IPS-18c (cell line): ENCODE measurements around the gene RALGPS2.
"Not testable (repeated sequence)": the region's sequence is repeated elsewhere in the genome, so short reads cannot be mapped to it uniquely, and the experiment has no call there.

ENCODE experiments used
- H3K4me3 ChIP-seq: 2 replicates; pipeline ENCODE4 v1.7.0; 2013; ENCODE audit warnings: low read depth, mild to moderate bottlenecking, low read length, moderate library complexity; ENCODE audit not compliant: insufficient read depth
- H3K9me3 ChIP-seq: one replicate; pipeline ENCODE4 v1.6.1; 2013; ENCODE audit warnings: mild to moderate bottlenecking, low read length, moderate library complexity; ENCODE audit not compliant: control insufficient read depth, insufficient read depth

The RALGPS2 gene

DNA sequence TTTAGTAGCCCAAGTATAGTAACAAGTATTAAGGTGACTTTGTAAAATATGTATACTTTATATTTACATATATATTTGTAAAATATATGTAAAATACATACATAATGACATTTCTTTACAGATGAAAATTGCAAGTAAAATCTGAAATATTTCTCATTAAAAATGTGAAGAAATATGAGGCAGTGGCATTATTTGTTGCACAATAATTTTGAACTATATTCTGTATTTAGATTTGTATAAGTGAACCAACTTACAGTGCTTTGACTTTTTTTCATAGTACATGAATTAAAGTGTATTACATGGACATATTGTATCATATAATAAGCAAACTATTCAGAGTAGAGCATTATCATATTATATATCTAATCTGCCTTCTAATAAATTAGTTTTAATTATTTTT lies 85.5 kb downstream of the RALGPS2 start:
- Histone ChIP-seq H3K4me3 (no peak overlapping the region), H3K9me3 (no peaks in the 10 kb centered on the region)

- H3K9me3 ChIP-seq: no peaks in the 10 kb centered on the region
- no peak overlapping the region for H3K4me3 ChIP-seq
Observed at GRCh38 chr1:178818416-178818815, 93.4 kb downstream of the RALGPS2 start.

DNA sequence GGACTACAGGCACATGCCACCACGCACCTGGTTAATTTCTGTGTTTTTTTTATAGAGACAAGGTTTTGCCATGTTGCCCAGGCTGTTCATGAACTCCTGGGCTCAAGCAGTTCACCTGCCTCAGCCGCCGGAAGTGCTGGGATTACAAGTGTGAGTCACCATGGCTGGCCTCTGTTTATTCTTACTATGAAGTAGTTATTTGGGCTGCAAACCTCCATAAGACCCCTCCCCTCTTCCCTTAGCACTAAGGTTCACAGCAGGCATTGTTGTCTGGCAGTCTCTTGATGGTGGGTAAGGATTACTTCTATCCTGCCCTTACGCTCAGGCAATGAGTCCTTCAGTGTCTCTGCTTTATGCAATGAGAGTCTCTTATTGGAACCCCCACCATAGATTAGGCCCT lies 94.1 kb downstream of the RALGPS2 start:
- Histone ChIP-seq H3K9me3 (no peaks in the 10 kb centered on the region), H3K4me3 (no peak overlapping the region)

GRCh38 chr1:178821134-178821866 lies 96.3 kb downstream of the RALGPS2 start:
- no peaks in the 10 kb centered on the region for H3K9me3 ChIP-seq
- no peak overlapping the region for H3K4me3 ChIP-seq

DNA sequence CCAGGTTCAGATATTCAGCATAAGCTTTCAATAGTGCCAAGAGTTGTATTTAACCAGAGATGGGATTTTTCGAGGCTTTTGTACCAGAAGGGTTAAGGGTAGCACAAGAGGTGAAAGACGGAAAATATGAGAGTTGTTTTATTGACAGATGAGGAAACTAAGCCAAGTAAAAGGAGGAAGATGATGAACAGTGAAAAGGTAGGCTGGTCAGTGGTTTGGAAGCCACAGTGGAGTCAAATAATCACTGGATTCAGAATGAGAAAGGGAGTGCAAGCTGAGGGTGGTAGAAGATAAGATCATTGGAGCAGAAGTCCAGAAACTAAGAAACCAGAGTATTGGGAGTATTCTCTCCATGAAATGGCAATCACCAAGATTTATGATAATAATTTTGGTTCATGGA lies 100.1 kb downstream of the RALGPS2 start:
- Histone ChIP-seq H3K4me3 (no peak overlapping the region), H3K9me3 (no peaks in the 10 kb centered on the region)

GRCh38 chr1:178844436-178844835 lies 119.4 kb downstream of the RALGPS2 start:
- H3K4me3 ChIP-seq: no peak overlapping the region
- no peaks in the 10 kb centered on the region for H3K9me3 ChIP-seq

DNA sequence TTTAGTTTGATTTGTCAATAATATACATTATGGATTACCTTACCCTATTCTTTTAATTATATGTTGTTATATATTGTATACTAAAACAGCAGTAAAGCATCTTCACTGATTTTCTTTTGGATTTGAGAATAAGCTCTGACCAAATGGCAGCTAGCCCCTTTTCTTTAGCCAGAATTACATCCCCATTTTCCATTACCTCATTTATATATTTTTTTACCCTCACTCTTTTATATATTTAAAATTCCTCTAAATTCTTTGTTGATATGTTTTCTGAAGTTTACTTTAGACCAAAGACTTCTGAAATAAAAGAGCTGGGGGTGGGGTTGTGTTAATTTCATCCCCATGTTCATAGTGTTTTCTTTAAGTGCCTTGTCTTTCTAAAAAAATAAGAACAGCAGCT lies 121.3 kb downstream of the RALGPS2 start:
- Histone ChIP-seq H3K4me3 (no peak overlapping the region), H3K9me3 (no peaks in the 10 kb centered on the region)

GRCh38 chr1:178847396-178847849 lies 122.4 kb downstream of the RALGPS2 start:
- Histone ChIP-seq H3K4me3 (no peak overlapping the region), H3K9me3 (no peaks in the 10 kb centered on the region)

DNA sequence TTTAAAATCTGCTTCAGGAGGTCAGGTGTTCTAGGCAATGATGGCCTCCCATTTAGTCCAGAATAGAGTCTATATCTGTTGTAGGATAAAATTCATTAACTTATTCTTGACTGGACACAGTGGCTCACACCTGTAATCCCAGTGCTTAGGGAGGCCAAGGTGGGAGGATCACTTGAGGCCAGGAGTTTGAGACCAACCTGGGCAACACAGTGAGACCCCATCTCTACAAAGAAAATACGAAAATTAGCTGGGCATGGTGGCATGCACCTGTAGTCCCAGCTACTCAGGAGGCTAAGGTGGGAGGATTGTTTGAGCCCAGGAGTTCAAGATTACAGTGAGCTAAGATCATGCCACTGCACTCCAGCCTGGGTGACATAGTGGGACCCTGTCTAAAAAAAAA lies 122.9 kb downstream of the RALGPS2 start:
- H3K9me3 ChIP-seq, H3K4me3 ChIP-seq: not testable (repeated sequence)

DNA sequence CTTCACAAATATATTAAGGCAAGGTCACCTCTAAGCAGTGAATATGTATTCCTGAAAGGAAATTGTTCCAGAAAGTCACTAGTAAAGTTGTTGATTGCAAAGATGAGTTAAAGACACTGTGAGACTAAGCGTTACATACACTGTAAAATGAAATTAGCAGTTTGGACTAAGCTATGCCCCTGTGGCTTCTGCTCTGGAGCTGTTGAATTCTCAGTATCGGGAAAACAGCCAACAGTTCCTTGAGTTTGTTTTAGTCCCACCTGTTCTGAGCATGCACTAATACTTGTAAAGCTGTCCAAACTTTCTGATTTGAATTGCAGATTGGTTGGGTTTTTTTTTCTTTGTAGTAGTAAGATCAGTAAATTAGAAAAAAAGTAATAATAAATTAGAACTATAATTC lies 124.9 kb downstream of the RALGPS2 start:
- Histone ChIP-seq H3K4me3 (no peak overlapping the region), H3K9me3 (no peaks in the 10 kb centered on the region)

DNA sequence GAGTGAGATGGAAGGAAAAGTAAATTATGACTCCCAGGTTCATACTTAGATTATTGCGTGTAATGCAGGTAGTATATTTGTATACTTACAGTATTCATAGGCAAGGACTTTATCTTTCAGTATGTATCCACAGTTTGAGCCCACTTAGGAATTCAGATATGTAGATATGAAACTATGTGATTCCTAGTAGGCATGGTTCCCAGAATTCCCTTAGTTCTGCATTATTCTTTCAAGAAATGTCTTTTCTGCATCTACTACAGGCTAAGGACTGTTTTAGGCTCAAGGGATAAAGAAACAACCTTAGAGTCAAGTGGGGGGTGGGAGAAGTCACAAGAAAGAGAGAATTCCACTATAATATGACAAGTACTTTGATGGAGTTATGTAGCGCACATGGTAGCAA lies 132.1 kb downstream of the RALGPS2 start:
- no peak overlapping the region for H3K4me3 ChIP-seq
- no peaks in the 10 kb centered on the region for H3K9me3 ChIP-seq

GRCh38 chr1:178862416-178862815 lies 137.4 kb downstream of the RALGPS2 start:
- Histone ChIP-seq H3K4me3 (no peak overlapping the region), H3K9me3 (no peaks in the 10 kb centered on the region)

GRCh38 chr1:178862864-178863263 lies 137.8 kb downstream of the RALGPS2 start:
- Histone ChIP-seq H3K4me3 (no peak overlapping the region), H3K9me3 (no peaks in the 10 kb centered on the region)

DNA sequence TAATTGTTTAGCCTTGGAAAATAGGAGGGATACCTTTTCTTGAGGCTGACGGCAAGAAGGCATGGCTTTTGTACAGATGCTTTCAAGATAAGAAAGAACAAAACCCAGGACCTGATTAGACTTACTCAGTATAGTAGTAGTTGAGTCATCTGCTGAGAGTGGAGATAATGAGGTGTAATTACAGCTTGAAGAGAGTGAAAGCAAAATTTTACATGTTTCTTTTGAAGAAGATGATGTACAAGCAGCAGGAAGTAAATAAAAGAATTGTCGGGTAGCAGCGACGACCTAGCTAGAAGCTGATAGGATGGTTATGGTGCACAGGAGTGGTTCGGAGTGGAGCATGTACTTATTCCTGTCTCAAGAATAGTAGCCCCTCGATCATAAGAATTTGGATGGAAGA lies 139.3 kb downstream of the RALGPS2 start:
- H3K4me3 ChIP-seq: no peak overlapping the region
- H3K9me3 ChIP-seq: no peaks in the 10 kb centered on the region

GRCh38 chr1:178867670-178868069 lies 142.6 kb downstream of the RALGPS2 start:
- no peak overlapping the region for H3K4me3 ChIP-seq

DNA sequence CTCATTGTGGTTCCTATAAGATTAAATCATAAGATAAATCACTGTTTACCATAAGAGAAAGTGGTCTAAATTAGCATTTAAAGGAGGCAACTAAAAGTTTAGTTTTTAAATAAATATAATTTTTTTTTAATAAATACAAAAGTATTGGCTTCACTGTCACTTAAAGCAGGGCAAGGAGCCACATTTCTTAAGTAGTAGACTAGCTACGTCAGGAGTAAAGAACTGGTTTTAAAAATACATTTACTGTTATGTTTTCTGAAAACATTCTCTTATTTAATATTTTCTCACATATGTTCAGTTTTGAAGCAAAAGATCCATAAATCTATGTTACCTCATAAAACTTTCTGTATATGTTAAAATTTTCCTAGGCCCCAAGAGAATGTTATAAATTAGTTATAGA lies 143.7 kb downstream of the RALGPS2 start:
- H3K9me3 ChIP-seq: no peaks in the 10 kb centered on the region

More at GRCh38 chr1:178867670-178868069, 142.6 kb downstream of the RALGPS2 start:
- no peaks in the 10 kb centered on the region for H3K9me3 ChIP-seq

GRCh38 chr1:178869119-178869697 lies 144.2 kb downstream of the RALGPS2 start:
- H3K4me3 ChIP-seq: no peak overlapping the region

More for the DNA sequence above, 143.7 kb downstream of the RALGPS2 start:
- no peak overlapping the region for H3K4me3 ChIP-seq

DNA sequence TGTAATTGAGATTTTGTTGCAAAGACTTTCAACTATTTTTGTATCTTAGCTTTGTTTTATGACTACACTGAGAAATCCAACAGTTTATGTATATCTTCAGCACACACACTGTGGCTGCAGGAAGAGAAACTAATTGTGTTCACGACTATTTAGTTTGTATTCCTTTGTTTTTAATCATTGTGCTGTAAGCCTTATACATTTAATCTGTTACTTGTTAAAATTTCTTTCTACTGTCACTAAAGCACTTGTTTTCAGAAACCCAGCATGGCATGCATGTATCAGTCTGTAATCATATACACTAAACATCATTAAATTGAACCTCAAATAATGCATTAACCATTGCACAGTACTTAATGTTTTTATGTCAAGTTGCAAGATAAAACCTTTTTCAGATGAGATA lies 145.2 kb downstream of the RALGPS2 start:
- Histone ChIP-seq H3K4me3 (no peak overlapping the region), H3K9me3 (no peaks in the 10 kb centered on the region)

More at GRCh38 chr1:178869119-178869697, 144.2 kb downstream of the RALGPS2 start:
- H3K9me3 ChIP-seq: no peaks in the 10 kb centered on the region

GRCh38 chr1:178870944-178871343 lies 145.9 kb downstream of the RALGPS2 start, which contains the start of gene ANGPTL1:
TSS of gene ANGPTL1 (minus strand) at chr1:178871077. CDS start at chr1:178865776, 5,301 bp downstream.
- Histone ChIP-seq H3K9me3 (no peaks in the 10 kb centered on the region), H3K4me3 (no peak within 1 kb of the TSS)
